Measurements from ENCODE around the gene HSPH1. TPM values are rescaled to one million over a fixed set of nuclear protein-coding genes. Genes with fewer than 3 reads are reported as not detected.

HSPH1 gene
- polyA plus RNA-seq, 1 donor from 2014 or later: 112 TPM

DNA sequence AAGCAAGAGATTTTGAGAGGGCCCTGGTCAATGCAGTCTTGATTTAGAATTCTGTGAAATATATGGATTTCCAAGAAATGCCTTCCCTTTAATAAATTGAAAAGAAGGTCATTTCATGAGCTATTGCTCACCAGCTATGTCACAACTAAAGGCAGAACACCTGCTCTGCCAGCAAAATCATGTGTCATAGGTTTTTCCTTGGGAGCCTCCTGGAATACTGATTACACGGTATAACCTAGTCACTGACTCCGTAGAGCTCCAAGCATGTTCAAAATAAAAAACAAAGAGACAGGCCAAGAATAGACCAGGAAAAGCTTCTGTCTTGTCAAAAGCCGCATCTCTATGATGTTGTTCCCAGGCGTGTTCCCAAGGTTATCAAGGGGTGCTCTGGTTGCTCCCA is 45.5 kb downstream of the HSPH1 start:
- Histone ChIP-seq H3K9ac (ENCODE audit: low read length) (no peak overlapping the region), H3K9me2 (ENCODE audit: insufficient read depth, low read length) (no peaks in the 10 kb centered on the region), H3K27ac (ENCODE audit: low read length) (no peak overlapping the region), H3F3A (ENCODE audit: insufficient read depth, low read length, poor library complexity, severe bottlenecking) (no peaks in the 10 kb centered on the region), H3K79me2 (replicated peaks; ENCODE audit: insufficient read depth, low read length) (no peaks in the 10 kb centered on the region), H4K20me1 (ENCODE audit: insufficient read depth) (no peaks in the 10 kb centered on the region), H3K4me2 (ENCODE audit: low read length) (no peak overlapping the region), H3K9me3 (ENCODE audit: low read length) (no peaks in the 10 kb centered on the region), H2AFZ (ENCODE audit: low read depth, low read length) (no peak overlapping the region), H3K27me3 (ENCODE audit: insufficient read depth, low read depth, low read length) (no peaks in the 10 kb centered on the region), H3K36me3 (ENCODE audit: insufficient read depth, low read length) (no peaks in the 10 kb centered on the region), H3K4me3 (ENCODE audit: low read length) (no peak overlapping the region)
- peak; percentile 91 for TF ChIP-seq REST (IDR thresholded peaks at IDR 0.05; ENCODE audit: borderline replicate concordance)
- no peak for TF ChIP-seq SMC3 (conservative IDR thresholded peaks at IDR 0.05; ENCODE audit: poor library complexity)
- no peak for TF ChIP-seq TAF1 (IDR thresholded peaks at IDR 0.05; ENCODE audit: low read depth)

- no peaks in the 10 kb centered on the region for H3K79me2 ChIP-seq (replicated peaks; ENCODE audit: insufficient read depth, low read length)
- no peak overlapping the region for H3K4me2 ChIP-seq (ENCODE audit: low read length)
- H4K20me1 ChIP-seq (ENCODE audit: insufficient read depth): no peaks in the 10 kb centered on the region
- H3K9ac ChIP-seq (ENCODE audit: low read length): no peak overlapping the region
- no peaks in the 10 kb centered on the region for H3F3A ChIP-seq (ENCODE audit: insufficient read depth, low read length, poor library complexity, severe bottlenecking)
- no peaks in the 10 kb centered on the region for H3K27me3 ChIP-seq (ENCODE audit: insufficient read depth, low read depth, low read length)
- no peak overlapping the region for H3K4me3 ChIP-seq (ENCODE audit: low read length)
- H3K36me3 ChIP-seq (ENCODE audit: insufficient read depth, low read length): no peaks in the 10 kb centered on the region
- H3K27ac ChIP-seq (ENCODE audit: low read length): no peak overlapping the region
- H3K9me3 ChIP-seq (ENCODE audit: low read length): no peaks in the 10 kb centered on the region
- no peaks in the 10 kb centered on the region for H3K9me2 ChIP-seq (ENCODE audit: insufficient read depth, low read length)
- TF ChIP-seq TAF1 (IDR thresholded peaks at IDR 0.05; ENCODE audit: low read depth) (no peak), POLR2AphosphoS5 (IDR thresholded peaks at IDR 0.05) (no peak), REST (IDR thresholded peaks at IDR 0.05; ENCODE audit: borderline replicate concordance) (no peak), SMC3 (conservative IDR thresholded peaks at IDR 0.05; ENCODE audit: poor library complexity) (no peak), EP300 (conservative IDR thresholded peaks at IDR 0.05; ENCODE audit: poor library complexity, severe bottlenecking) (no peak), RAD21 (conservative IDR thresholded peaks at IDR 0.05) (no peak), MXI1 (conservative IDR thresholded peaks at IDR 0.05; ENCODE audit: poor library complexity, severe bottlenecking) (no peak), EZH2 (IDR thresholded peaks at IDR 0.05; ENCODE audit: borderline replicate concordance, insufficient read depth, low read length, poor library complexity, severe bottlenecking) (no peak)
- TF ChIP-seq, protein P1, sequence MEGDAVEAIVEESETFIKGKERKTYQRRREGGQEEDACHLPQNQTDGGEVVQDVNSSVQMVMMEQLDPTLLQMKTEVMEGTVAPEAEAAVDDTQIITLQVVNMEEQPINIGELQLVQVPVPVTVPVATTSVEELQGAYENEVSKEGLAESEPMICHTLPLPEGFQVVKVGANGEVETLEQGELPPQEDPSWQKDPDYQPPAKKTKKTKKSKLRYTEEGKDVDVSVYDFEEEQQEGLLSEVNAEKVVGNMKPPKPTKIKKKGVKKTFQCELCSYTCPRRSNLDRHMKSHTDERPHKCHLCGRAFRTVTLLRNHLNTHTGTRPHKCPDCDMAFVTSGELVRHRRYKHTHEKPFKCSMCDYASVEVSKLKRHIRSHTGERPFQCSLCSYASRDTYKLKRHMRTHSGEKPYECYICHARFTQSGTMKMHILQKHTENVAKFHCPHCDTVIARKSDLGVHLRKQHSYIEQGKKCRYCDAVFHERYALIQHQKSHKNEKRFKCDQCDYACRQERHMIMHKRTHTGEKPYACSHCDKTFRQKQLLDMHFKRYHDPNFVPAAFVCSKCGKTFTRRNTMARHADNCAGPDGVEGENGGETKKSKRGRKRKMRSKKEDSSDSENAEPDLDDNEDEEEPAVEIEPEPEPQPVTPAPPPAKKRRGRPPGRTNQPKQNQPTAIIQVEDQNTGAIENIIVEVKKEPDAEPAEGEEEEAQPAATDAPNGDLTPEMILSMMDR (IDR thresholded peaks at IDR 0.05; ENCODE audit: poor library complexity, severe bottlenecking): no peak
- H2AFZ ChIP-seq (ENCODE audit: low read depth, low read length): no peak overlapping the region
Measured at GRCh38 chr13:31115616-31116015, 46.1 kb downstream of the HSPH1 start.

Data from neural cell (in vitro differentiated cells).